NCI-H1436 (cell line): ENCODE results near the gene RTKN2.

Experiments used
- DNase-seq: peaks from one replicate; lab custom pipeline; 2025; lab: John Stamatoyannopoulos, UW

The RTKN2 gene

DNA sequence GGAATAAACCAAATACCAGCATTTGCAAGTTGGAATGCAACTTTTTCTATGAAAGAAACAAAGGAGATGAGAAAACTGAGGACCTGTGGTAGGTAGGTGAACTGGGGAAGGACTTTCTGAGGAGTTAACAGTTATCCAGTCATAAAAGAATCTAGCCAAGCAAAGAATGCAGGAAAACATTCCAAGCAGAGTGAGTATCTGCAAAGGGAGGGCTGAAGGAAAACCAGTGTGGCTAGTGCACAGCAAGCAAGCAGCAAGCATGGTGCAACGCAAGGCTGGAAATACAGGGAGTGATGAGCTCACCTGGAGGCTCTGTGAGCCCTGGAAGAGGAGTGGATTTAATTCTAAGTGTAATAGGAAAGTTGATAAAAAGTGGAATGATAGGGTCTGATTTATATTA, 44.0 kb downstream of the RTKN2 start:
- no peak for DNase-seq

DNA sequence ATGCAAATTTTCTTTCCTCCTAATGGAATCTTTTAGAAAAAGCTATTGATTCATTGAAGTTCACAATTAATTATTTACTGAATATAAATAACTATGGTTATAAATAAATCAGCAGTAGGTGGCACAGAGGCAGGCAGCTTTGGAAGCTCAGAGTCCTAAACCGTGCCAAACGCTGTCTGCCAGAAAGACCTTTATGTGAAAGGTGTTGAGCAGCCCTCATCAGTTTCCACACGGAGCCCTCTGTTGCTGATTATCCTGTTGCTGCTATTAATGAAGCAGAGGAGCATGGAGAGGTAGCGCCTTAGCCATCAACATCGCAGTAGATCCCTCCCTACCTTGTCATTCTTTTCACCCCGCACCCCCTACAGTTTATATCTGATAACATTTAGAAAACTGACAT, 51.0 kb downstream of the RTKN2 start:
- DNase-seq: no peak

DNA sequence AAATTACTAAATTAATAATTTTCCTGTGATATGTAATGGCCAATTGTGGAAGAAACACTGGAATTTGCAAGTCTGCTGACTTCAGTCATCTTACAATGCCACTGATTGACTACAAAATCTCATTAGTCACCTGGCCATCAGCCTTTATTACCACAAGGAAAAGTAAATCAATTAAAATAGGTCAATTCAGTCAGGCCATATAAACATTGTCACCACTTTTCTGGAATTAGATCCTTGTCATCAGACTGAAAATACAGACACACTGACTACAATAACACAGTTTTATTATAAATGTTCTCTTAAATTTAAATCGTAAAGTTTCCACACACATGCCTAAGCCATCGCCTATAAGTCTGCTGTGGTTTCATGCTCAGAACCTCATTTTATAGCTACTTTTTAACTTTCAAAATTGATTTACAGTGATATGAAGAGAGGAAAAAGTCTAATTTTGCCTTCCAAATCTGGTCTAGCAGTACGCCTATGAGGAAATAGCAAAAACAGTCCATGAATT, 54.2 kb downstream of the RTKN2 start:
- no peak for DNase-seq

DNA sequence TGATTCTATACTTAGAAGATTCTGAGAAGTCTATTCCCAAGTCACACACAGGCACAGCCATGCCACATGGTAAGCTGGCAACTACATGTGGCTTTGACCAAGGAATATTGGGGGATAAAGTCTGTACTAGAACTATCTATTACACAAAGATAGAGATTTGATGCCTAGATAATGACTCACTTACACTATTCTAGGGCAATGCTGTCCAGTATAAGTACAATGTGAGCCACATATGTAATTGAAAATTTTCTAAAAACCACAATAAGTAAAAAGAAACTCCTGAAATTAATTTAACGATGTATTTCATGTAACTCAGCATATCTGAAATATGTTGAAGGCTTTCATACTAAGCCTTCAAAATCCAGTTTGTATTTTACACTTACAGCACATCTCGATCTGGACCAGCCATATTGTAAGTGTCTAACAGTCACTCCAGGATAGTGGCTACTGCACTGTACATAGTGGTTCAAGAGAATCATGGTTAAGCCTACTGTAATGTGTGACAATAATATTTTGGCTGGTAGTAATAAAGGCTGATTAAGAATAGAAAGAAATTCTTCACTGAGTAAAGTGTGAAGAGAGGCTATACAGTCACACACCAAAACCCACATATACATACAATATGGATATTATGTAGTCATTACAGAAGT, 62.8 kb downstream of the RTKN2 start:
- no peak for DNase-seq

DNA sequence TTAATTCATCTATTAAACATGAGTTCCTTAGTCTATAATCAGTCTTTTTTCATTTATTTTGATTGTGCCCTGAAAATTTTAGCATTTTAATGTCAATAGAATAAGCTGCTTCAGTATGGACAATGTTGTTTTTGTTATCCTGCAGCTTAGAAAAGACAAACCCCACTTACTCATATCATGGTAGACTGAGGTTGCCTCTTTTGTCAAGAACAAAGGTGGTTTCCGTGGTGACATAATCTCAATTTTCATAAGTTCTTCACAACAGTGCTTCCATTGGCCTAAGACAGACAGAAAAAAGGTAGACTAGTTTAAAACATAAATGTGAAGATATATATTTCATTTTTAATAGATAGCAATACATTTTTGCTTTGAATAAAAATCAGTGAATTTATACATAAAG, 69.1 kb downstream of the RTKN2 start:
- no peak for DNase-seq

DNA sequence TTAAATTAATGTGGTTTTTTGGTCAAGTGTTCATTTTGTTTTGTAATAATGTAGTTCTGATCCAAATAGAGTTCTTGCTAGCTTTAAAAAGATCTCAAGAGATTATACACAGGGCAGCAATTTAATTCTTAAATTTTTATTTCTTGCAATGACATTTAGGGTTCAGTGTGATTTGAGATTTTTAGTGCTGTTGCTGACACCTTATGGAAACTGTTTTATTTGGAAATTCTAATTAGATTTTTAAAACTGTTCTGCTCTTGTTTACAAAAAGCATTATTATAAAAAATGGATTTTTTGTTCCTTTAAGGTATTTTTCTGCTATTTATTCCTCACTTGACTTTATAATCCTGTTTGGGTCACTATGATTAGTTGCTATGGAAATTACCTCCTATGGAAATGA, 72.1 kb downstream of the RTKN2 start:
- DNase-seq: no peak

DNA sequence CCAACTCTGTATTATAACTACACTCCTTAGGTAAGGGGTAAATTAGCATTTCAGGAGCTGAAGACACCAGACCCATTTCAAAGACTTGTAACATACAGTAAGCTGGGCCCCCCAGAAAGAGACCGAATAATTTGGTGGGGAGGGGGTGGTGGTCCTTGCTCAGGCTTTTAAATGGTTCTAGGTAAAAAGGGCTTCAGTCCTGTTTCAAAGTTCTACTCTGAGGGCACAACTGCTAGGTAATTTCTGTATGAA, 73.0 kb downstream of the RTKN2 start:
- DNase-seq: no peak

DNA sequence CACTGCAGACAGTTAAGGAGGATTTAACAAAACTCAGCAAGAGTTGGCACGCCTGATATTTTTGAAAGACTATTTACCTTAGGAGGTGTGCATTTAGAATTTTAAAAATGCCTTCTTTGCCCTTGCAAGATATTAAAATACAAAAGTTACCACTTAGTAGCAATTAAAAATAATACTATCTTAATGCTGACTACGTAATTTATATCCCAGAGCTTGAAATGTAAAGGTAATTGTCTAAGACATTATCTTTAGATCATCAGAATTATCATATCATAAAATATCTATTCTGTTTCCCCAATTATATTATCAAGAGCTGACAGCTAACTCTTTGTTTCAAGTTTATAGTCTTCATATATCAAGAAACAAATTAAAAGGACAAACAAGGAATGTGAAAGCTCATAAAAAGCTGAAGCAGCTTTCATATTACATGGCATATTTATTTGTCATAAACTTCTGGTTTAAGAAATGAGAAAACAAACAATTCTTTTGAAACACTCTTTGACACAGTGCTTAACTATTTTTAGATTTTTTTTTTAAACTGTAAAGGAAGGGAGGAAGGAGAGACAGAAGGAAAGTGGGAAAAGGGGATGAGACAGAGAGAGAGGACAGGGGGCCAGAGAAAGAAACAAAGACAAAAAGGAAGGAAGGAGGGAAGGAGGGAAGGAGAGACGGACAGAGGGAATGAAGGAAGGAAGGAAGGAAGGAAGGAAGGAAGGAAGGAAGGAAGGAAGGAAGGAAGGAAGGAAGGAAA, 73.5 kb downstream of the RTKN2 start:
- DNase-seq: no peak

DNA sequence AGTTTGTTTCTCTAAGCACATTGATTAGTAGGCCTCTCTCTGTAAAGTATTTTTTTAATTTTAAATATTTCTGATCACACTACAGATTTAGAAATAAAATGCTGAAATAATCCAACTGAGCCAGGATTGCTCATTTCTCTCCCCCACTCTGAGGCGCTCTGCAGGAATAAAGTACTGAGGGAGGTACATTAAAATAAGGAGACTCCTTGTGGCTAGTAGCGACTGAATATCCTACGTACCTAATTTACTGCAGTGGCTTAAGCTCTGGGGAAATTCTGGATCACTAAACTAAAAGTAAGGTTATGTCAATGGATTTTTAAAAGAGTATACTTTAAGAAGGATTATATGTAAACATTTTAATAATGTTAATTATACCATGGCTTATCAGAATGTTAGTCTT, 75.2 kb downstream of the RTKN2 start:
- no peak for DNase-seq

DNA sequence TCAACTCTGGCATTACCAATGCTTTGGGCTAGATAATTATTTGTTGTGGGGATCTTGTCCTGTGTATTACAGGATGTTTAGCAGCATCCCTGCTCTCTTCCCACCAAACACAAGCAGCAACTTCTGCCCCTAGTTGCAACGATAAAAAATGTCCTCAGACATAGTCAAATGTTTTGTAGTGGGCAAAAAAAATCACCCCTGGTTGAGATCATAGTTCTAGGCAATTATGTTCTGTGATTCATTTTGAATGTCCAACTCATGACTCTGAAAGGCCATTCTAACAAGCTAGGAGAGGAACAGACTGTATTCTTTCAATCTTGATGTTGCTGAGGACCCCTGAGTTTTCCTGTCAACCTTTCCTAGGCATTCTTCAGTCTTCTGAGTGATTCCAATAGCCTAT, 79.5 kb downstream of the RTKN2 start:
- DNase-seq: no peak

DNA sequence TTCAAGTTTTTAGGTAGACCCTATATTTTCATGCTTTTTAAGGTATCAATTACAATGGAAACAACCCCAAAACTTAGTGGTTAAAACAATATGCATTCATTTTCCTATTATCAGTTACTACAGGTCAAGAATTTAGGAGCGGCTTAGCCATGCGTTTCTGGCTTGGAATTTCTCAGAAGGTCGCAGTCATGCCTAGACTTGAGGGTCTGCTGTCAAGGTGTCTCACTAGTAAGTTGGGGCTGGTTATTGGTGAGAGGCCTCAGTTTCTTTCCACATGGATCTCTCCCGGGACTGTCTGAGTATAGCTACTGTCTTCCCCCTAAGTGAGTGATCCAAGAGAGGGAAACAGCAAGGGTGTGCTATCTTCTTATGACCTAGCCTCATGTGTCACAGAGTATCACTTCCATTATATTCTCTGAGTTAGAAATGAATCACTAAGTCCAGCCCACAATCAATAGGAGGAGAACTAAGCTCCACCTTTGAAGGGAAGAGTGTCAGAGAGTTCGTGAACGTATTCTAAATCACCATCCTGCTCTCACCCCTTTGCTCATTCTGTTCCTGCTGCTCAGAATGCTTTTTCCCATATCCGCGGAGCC, 80.5 kb downstream of the RTKN2 start:
- DNase-seq: no peak

DNA sequence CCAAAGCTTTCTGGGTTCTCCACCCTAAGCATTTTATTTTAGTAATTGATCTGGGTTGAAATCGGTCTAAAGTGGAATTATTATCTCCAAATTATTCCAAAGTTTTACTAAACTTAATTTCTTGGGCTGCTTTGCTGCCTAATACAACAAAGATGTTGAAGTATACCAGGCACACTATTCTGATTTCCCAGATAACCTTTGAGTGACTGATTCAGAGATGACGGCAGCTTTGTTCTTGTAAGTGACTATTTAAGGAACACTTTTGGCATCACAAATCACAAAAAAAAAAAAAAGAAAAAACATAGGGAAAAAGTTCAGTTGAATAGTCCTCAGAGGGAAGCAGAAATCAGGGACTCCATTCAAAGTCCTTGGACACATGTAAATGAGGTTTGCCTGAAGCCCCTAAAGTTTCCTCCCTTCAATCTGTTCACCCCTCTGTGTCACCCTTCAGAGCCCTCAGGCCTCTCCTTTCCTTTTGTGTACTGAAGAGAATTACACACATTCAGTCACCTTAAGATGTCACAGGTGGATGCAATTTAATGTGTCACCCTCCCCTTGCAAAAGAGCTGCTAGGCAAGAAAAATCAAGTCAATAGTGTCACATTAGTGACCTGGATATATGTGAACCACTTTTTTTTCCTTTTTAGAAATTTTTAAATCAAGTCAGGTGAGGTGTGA, 81.5 kb downstream of the RTKN2 start:
- DNase-seq: no peak

DNA sequence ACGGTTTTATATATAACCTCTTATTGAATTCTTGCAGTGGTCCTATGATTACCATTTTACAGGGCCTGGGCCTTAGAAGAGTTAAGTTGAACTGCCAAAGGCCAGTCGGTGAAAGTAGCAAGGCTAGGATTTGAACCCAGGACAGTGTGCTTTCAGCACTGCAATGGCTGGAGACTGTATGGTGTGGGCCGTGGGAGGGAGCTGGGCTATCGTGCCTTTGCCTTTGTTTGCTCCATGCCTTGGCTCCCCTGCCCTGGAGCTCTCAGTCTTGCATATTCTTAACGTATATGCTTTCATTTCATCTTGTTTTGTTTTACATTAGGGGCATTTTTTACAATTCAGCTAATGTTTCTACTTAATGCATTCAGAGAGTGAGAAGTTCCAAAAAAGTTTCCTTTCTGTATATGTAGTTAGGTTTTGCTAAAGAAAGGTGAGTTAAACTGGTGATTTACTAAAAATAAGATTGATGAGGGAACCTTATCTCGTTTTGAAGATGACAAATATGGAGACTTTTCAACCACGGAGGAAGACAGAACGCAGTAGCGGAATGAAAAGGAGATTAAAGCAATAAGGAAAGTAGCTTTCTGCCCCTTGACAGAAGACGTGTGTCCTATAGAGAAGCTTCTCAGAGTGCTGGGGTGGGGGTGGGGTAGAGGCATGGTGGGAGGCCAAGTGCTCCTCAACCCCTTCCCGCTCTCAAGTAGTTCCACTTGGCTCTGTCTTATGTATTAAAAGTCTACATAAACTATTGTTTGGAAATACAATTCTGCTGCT, 82.5 kb downstream of the RTKN2 start:
- no peak for DNase-seq

DNA sequence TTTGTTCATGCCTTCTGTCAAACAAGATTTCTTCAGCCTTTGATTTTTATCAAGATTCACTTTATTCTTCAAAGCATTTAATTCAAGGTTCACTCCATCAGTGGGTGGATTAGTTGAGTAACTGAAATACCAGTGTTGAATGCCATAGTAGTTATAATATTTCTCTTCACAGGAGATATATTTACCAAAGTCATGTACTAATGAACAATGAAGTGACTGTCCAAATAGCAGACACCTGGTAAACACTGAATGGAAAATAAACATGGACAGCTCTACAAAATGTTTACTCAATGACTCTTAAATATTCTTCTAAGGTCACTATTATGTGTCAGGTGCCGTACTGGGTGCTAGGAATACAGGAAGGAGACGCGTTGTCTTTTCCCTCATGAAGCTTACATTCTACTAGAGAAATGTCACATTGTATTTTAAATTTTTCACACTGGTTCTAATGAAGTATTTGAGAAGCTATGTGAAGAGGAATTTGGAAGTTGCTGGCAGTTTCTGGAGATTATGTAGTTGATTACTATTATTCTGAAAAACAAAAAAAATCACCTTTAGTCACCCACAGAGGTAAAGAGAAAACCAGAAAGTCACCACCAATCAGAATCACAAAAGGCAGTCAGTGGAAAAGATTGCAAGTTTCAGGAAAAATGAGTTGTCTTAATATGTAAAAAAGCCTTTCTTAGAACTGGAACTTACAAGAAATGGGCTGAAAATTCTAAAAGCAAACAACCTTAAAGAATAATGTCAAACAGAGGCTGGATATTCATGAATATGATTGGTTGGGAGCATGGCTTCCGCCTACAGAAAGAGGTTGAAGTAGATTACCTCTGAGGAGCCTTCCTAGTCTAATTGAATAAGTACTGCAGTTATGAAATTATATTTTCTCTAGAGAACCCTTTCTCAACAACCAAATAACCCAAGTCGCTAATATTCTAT, 84.5 kb downstream of the RTKN2 start:
- no peak for DNase-seq

DNA sequence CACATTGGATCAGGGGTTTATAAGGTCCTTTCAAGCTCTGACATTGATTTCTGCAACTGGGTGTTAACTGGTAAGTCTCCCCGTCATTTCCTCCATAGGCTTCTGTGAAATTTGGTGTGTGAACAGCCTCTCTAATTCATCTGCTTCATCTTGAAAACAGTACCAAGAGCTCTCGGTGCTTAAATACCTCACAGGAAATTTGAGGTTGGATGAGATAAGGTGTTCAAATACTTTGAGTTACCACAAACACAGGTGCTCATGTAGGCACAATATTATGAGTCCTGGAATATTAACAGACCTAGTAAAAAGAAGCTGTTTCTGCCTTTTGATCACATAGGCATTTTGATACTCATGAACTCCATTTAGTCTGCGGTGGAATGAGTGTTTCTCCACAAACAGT, 85.2 kb downstream of the RTKN2 start:
- no peak for DNase-seq

DNA sequence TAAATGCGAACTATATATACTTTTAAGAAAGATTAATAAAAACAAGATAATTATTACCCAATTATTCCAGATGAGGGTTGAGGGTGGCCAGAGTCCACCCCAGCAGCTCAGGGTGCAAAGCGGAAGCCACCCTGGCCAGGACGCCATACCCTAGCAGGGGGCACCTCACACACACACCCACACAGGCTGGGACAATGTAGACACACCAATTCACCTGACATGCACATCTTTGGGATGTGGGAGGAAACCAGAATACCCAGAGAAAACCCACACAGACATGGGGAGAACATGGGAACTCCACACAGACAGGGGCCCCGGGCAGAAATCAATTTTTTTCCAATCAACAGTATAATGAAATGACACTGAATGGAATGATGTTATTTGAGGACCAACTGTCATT, 86.0 kb downstream of the RTKN2 start:
- no peak for DNase-seq

DNA sequence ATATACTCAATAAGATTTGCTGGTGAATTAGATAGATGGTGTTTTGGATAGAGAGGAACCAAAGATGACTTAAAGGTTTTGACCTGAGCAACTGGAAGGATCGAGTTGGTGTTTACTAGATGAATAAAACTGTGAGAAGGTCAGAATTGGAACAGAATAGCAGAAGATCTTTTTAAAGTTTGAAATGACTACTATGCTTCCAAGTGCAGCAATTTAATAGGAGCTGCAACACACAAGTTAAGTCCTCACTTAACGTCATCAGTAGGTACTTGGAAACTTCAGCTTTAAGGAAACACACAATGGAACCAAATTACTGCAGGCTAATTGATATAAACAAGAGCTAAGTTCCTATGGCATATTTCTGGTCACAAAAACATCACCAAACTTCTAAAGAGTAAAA, 86.5 kb downstream of the RTKN2 start:
- DNase-seq: no peak

DNA sequence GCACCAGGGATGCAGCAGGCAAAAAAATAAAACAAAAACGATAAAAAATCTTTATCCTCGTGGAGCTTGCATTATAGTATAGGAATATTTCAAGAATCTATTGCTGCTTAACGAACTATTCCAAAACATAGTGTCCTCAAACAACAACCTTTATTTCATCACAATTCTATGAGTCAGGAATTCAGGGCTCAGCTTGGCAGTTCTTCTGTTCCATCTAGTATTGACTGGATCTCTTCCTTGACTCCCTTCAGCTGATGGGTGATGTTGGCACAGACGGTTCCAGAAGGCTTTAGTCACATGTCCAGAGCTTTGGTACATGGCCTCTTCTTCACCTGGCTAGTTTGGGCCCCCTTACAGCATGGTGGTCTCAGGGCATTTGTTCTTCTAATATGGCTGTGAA, 88.0 kb downstream of the RTKN2 start:
- no peak for DNase-seq

DNA sequence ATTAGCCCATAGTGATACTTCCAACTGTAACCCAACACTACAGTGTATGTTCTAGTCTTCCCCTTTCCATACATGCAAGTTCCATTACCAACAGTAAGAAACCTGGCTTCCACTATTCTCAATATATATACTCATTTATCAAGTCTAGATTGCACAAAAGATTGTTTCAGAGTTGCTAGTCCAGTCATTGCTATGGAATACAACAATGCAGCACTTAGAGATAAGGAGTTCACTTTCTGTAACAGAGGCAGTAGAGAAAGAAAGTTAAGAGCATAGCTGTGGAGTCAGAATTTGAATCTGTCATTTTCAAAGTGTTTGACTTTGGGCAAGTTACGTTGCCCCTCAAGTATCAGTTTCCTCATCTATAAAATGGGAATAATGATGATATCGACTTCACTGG, 90.1 kb downstream of the RTKN2 start:
- no peak for DNase-seq

DNA sequence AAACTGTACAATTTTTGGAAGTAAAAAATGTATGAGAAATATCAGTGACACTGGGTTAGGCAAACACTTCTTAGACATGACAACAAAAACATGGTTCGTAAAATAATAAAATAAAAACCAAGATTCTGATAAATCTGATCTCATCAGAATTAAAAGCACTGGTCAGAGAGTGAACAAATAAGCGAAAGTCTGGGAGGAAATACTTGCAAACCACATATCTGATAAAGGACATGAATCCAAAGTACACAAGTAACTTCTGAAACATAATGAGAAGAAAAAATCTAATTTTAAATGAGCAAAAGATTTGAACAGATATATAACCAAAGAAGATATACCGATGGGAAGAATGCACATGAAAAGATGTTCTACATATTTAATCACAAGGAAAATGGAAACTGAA, 91.5 kb downstream of the RTKN2 start:
- no peak for DNase-seq

DNA sequence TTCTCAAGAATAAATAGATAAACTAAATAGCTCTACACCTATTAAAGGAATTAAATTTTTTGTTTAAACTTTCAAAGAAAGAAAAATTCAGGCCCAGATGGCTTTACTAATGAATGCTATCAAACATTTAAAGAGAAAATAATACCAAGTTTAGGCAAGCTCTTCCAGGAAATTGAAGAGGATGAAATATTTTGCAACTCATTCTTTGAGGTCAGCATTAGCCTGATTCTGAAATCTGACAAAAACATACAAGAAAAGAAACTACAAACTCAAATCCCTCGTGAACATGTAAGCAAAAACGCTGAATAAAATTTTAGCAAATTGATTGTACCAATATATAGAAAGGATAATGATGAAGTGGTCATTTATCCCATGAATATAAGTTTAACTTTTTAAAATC, 93.4 kb downstream of the RTKN2 start:
- DNase-seq: no peak
